ENCODE measurements around the gene AGBL2. TPM values are rescaled to one million over a fixed set of nuclear protein-coding genes. Genes with fewer than 3 reads are reported as not detected.
A peak's percentile ranks its signal among the peaks of the same experiment; 100 is the strongest.
"Not testable (repeated sequence)": the region's sequence is repeated elsewhere in the genome, so short reads cannot be mapped to it uniquely, and the experiment has no call there.

Gene AGBL2
- total and polyA plus RNA-seq, 2 donors, result 1.6 to 3.5 TPM

- no peak for DNase-seq (ENCODE audit: extremely low spot score)
- Histone ChIP-seq H3K36me3 (ENCODE audit: insufficient read depth) (no peaks in the 10 kb centered on the region), H3K4me1 (ENCODE audit: insufficient read depth) (peaks cover 2% of the 10 kb centered on the region), H3K27ac (ENCODE audit: low read depth) (peak overlapping the region; percentile 90), H3K4me3 (ENCODE audit: low read depth, low read length) (peak overlapping the region; percentile 74)
- 7% methylated on average over 14 of the region's 14 CpGs for WGBS
Observed at GRCh38 chr11:47641600-47642098, 73.5 kb downstream of the AGBL2 start.

GRCh38 chr11:47640506-47640905, 74.7 kb downstream of the AGBL2 start:
- DNase-seq (ENCODE audit: extremely low spot score); H3K36me3 ChIP-seq (ENCODE audit: insufficient read depth); H3K27ac ChIP-seq (ENCODE audit: low read depth); H3K4me3 ChIP-seq (ENCODE audit: low read depth, low read length); H3K4me1 ChIP-seq (ENCODE audit: insufficient read depth): not testable (repeated sequence)
- WGBS, result 79% methylated on average over 6 of the region's 6 CpGs

DNA sequence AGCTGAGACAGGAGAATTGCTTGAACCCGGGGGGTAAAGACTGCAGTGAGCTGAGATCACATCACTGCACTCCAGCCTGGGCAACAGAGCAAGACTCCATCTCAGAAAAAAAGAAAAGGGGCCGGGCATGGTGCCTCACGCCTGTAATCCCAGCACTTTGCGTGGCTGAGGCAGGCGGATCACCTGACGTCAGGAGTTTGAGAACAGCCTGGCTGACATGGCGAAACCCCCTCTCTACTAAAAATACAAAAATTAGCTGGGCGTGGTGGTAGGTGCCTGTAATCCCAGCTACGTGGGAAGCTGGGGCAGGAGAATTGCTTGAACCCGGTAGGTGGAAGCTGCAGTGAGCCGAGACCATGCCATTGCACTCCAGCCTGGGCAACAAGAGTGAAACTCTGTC, 78.8 kb downstream of the AGBL2 start:
- H3K4me1 ChIP-seq (ENCODE audit: insufficient read depth); H3K4me3 ChIP-seq (ENCODE audit: low read depth, low read length); H3K36me3 ChIP-seq (ENCODE audit: insufficient read depth); DNase-seq (ENCODE audit: extremely low spot score); H3K27ac ChIP-seq (ENCODE audit: low read depth): not testable (repeated sequence)
- 87% methylated on average over 11 of the region's 11 CpGs for WGBS

GRCh38 chr11:47631473-47631872, 83.7 kb downstream of the AGBL2 start:
- peaks cover 6% of the 10 kb centered on the region for H3K36me3 ChIP-seq (ENCODE audit: insufficient read depth)
- no peak for DNase-seq (ENCODE audit: extremely low spot score)
- H3K4me1 ChIP-seq (ENCODE audit: insufficient read depth), result no peaks in the 10 kb centered on the region
- 71% methylated on average over 5 of the region's 5 CpGs for WGBS
- H3K4me3 ChIP-seq (ENCODE audit: low read depth, low read length), result no peak overlapping the region
- no peak overlapping the region for H3K27ac ChIP-seq (ENCODE audit: low read depth)

DNA sequence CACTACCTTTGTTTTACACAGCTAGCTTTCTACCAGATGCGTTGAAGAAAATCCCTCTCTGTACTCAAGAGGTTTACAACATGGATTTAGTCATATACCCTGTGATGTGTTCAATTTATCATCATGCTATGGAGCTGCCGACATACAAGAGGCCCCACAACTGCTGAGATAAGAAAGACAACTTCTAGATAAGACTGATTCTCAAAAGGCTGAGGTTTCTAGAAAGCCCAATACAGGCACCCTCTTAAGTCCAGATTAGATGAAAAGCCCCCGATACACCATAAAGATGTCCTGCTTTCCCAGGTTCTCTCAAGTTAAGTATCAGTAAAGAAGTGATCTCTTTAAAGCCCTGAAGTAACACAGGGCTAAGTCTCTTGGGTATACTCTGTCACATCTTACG, 87.1 kb downstream of the AGBL2 start:
- Histone ChIP-seq H3K4me3 (ENCODE audit: low read depth, low read length) (no peak overlapping the region), H3K27ac (ENCODE audit: low read depth) (no peak overlapping the region), H3K36me3 (ENCODE audit: insufficient read depth) (peaks cover 11% of the 10 kb centered on the region), H3K4me1 (ENCODE audit: insufficient read depth) (no peaks in the 10 kb centered on the region)
- 64% methylated on average over 4 of the region's 4 CpGs for WGBS
- DNase-seq (ENCODE audit: extremely low spot score), result no peak

DNA sequence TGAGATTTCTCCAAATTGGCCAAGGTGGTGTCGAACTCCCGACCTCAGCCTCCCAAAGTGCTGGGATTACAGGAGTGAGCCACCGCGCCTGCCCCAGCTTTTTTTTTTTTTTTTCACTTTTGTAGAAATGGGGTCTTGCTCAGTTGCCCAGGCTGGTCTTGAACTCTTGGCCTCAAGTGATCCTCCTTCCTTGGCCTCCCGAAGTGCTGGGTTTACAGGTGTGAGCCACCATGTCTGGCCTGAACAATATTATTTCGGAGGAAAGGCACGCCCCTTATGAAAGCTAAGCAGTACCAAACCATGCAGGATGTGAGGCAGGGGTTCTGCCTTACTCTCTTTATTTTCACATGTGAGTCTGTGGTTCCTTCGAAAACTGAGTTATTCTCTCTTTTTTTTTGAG, 88.9 kb downstream of the AGBL2 start:
- no peak overlapping the region for H3K27ac ChIP-seq (ENCODE audit: low read depth)
- no peak overlapping the region for H3K4me3 ChIP-seq (ENCODE audit: low read depth, low read length)
- H3K4me1 ChIP-seq (ENCODE audit: insufficient read depth), result no peaks in the 10 kb centered on the region
- no peak for DNase-seq (ENCODE audit: extremely low spot score)
- WGBS, result over 99% methylated on average over 8 of the region's 8 CpGs
- peaks cover 12% of the 10 kb centered on the region for H3K36me3 ChIP-seq (ENCODE audit: insufficient read depth)

GRCh38 chr11:47620836-47621378, 94.3 kb downstream of the AGBL2 start:
- Histone ChIP-seq H3K27ac (ENCODE audit: low read depth) (no peak overlapping the region), H3K36me3 (ENCODE audit: insufficient read depth) (peaks cover 4% of the 10 kb centered on the region), H3K4me1 (ENCODE audit: insufficient read depth) (no peaks in the 10 kb centered on the region), H3K4me3 (ENCODE audit: low read depth, low read length) (no peak overlapping the region)
- no peak for DNase-seq (ENCODE audit: extremely low spot score)
- WGBS, result 90% methylated on average over 2 of the region's 2 CpGs

- DNase-seq (ENCODE audit: extremely low spot score), result no peak
- 47% methylated on average over 3 of the region's 3 CpGs for WGBS
- no peak overlapping the region for H3K27ac ChIP-seq (ENCODE audit: low read depth)
- H3K36me3 ChIP-seq (ENCODE audit: insufficient read depth), result peaks cover 2% of the 10 kb centered on the region
- no peaks in the 10 kb centered on the region for H3K4me1 ChIP-seq (ENCODE audit: insufficient read depth)
- H3K4me3 ChIP-seq (ENCODE audit: low read depth, low read length), result no peak overlapping the region
Observed at GRCh38 chr11:47617417-47617809, 97.8 kb downstream of the AGBL2 start.

DNA sequence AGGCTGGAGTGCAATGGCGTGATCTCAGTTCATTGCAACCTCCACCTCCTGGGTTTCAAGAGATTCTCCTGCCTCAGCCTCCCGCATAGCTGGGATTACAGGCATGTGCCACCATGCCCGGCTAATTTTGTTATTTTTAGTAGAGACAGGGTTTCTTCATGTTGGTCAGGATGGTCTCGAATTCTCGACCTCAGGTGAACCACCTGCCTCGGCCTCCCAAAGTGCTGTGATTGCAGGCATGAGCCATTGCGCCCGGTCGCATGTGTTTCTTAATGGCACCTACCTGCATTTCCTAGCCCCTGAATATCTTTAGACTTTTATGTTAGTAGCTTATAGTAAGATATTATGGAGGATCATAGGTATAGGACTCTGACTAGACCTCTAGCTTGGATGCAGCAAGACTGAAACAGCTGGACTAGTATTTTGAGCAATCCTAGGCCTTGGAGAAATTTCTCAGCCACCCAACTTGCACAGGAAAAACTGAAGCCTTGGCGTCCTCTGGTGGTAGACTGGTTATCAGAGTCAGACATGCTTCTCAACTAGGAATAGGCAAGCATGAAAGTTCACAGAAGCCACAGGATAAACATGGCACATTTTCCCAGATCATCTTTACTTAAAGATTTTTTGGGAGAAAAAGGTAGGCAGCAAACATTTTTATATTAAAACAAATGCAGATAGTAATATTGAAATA, 98.3 kb downstream of the AGBL2 start:
- WGBS, result 88% methylated on average over 10 of the region's 10 CpGs
- H3K27ac ChIP-seq (ENCODE audit: low read depth), result no peak overlapping the region

DNA sequence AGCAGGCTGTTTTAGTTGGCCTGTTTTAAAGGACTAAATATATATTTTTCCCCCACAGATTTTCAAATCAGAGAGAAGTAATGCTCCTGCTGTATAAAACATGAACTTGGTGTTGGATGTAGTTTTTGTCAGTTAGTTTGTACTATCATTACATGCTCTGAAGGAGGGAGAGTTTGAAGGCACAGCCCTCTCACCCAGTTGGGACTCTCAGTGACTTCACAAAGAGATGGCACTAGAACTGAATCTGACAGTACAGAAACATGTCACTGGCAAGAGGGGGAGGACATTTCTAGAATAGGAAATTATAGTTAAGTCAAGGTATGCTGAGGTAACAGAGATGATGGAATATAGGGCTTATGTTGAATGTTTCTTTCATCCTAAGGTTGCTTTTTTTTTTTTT, 99.9 kb downstream of the AGBL2 start:
- Histone ChIP-seq H3K4me3 (ENCODE audit: low read depth, low read length) (no peak overlapping the region), H3K36me3 (ENCODE audit: insufficient read depth) (no peaks in the 10 kb centered on the region), H3K4me1 (ENCODE audit: insufficient read depth) (no peaks in the 10 kb centered on the region), H3K27ac (ENCODE audit: low read depth) (no peak overlapping the region)
- no peak for DNase-seq (ENCODE audit: extremely low spot score)

More for the DNA sequence above, 98.3 kb downstream of the AGBL2 start:
- no peak for DNase-seq (ENCODE audit: extremely low spot score)
- Histone ChIP-seq H3K4me3 (ENCODE audit: low read depth, low read length) (no peak overlapping the region), H3K36me3 (ENCODE audit: insufficient read depth) (peaks cover 2% of the 10 kb centered on the region), H3K4me1 (ENCODE audit: insufficient read depth) (no peaks in the 10 kb centered on the region)

GRCh38 chr11:47611348-47611794, 103.8 kb downstream of the AGBL2 start:
- Histone ChIP-seq H3K4me1 (ENCODE audit: insufficient read depth) (no peaks in the 10 kb centered on the region), H3K36me3 (ENCODE audit: insufficient read depth) (peaks cover 2% of the 10 kb centered on the region), H3K27ac (ENCODE audit: low read depth) (no peak overlapping the region), H3K4me3 (ENCODE audit: low read depth, low read length) (no peak overlapping the region)
- DNase-seq (ENCODE audit: extremely low spot score), result no peak
- WGBS, result 79% methylated on average over 6 of the region's 6 CpGs

GRCh38 chr11:47609675-47610074, 105.5 kb downstream of the AGBL2 start:
- no peaks in the 10 kb centered on the region for H3K4me1 ChIP-seq (ENCODE audit: insufficient read depth)
- no peak for DNase-seq (ENCODE audit: extremely low spot score)
- no peak overlapping the region for H3K4me3 ChIP-seq (ENCODE audit: low read depth, low read length)
- 87% methylated on average over 3 of the region's 3 CpGs for WGBS
- peaks cover 2% of the 10 kb centered on the region for H3K36me3 ChIP-seq (ENCODE audit: insufficient read depth)
- H3K27ac ChIP-seq (ENCODE audit: low read depth), result no peak overlapping the region
